ENCODE measurements around the gene EVX2.

DNA sequence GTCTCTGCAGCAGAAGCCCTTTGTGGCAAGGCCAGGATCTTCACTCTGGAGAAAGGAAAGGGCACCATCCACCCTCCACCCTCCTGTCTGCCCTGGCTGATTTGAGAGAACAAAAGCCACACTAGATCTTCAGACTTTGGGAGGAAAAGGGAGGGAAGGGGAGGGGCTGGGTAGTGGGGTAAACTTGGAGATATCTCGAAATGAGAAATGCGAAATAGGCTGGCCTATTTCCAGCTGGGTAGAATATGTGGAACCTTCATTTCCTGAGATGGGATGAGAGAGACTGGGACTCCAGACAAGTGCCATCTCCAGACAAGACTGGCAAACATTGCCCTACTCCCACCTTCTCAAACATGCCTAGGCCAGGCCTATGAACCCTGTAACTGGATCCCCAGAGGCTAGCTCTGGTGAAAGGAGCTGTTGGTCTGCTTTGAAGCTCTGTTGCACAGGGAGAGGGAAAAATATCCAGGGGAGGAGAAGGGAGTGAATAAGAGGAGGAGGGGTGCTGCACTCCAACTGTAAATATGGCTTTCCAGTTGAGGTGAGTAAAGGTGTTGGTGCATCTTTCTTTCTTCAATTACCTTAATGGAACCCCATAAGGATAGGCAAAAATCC is 17.6 kb upstream of the EVX2 start:
- no peak for TF ChIP-seq POLR2AphosphoS5 (IDR thresholded peaks at IDR 0.05)
- no peak for TF ChIP-seq POLR2A (IDR thresholded peaks at IDR 0.05)

Data from breast epithelium (tissue), 3 donors.